ENCODE measurements around the gene SNX30.

DNA sequence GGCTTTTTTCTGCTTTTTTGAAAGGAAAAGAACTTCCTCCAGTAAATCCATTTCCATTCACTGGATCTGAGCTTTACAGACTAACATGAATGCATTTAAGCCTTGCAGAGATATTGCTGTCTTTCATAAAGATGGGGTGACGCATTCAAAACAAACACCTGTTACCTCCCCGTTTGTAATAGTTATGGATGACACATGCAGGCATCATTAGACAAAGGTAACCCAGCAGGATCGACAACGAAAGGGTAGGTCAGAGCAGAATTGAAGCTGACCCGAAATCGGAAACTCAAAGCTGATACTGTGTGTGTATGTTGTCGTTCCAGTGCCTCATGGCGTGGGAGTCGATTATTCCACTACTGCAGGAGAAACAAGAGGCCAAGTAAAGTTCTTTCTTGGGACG is 117.9 kb downstream of the SNX30 start:
- TF ChIP-seq, protein P1, sequence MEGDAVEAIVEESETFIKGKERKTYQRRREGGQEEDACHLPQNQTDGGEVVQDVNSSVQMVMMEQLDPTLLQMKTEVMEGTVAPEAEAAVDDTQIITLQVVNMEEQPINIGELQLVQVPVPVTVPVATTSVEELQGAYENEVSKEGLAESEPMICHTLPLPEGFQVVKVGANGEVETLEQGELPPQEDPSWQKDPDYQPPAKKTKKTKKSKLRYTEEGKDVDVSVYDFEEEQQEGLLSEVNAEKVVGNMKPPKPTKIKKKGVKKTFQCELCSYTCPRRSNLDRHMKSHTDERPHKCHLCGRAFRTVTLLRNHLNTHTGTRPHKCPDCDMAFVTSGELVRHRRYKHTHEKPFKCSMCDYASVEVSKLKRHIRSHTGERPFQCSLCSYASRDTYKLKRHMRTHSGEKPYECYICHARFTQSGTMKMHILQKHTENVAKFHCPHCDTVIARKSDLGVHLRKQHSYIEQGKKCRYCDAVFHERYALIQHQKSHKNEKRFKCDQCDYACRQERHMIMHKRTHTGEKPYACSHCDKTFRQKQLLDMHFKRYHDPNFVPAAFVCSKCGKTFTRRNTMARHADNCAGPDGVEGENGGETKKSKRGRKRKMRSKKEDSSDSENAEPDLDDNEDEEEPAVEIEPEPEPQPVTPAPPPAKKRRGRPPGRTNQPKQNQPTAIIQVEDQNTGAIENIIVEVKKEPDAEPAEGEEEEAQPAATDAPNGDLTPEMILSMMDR (IDR thresholded peaks at IDR 0.05), result no peak
- TF ChIP-seq POLR2AphosphoS5 (IDR thresholded peaks at IDR 0.05) (no peak), POLR2A (IDR thresholded peaks at IDR 0.05; ENCODE audit: low read depth) (no peak), EP300 (IDR thresholded peaks at IDR 0.05) (no peak)
